GM18873 (cell line): Measurements from ENCODE around the gene RHOXF2B.

Experiments
- ATAC-seq: cut with Tn5 transposase; IDR thresholded peaks from one replicate; pipeline ENCODE4 v1.9.1; 2021; ENCODE audit warnings: mild to moderate bottlenecking, moderate library complexity, moderate number of reproducible peaks; ENCODE audit not compliant: unreplicated experiment, low FRiP score

The RHOXF2B gene

DNA sequence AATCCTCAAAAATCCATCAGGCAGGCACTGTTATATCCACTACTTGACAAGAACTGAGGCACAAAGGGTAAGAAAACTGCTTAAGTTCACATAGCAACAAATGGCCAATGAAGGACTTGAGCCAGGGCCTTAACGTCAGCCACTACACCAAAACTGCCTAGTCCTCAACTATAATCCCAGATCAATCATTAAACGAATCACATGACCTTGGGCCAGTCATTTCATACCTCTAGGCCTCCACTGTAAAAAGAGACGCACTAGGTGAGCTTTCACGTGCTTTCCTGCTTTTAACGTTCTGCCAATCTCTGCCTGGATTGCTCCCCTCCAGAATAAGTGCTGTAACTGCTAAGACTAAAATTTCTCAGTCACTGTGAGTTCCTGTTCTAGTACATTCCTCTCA is 54.7 kb downstream of the RHOXF2B start:
- no peak for ATAC-seq
